MM.1S (cell line): ENCODE results near the gene IL15RA.

Experiments
- CTCF ChIP-seq: fragments of 300-600 bp; sonication (generic); IDR thresholded peaks from 2 replicates; pipeline ENCODE4 v1.5.1; 2016; ENCODE audit warnings: antibody characterized with exemption, low read length, mixed read lengths
- EZH2 ChIP-seq: fragments of 300-600 bp; sonication (generic); optimal IDR thresholded peaks from 2 replicates; pipeline ENCODE3; 2017; ENCODE audit warnings: low read depth, mild to moderate bottlenecking, antibody characterized with exemption, low read length, mixed read lengths
- EZH2phosphoT487 ChIP-seq: fragments of 300-600 bp; sonication (generic); IDR thresholded peaks from 2 replicates; pipeline ENCODE4 v1.6.1; 2018; ENCODE audit warnings: antibody characterized with exemption, low read length

GRCh38 chr10:6005856-6006395, 28.6 kb upstream of the IL15RA start:
- TF ChIP-seq EZH2, result no peak
- TF ChIP-seq CTCF, result no peak
- no peak for TF ChIP-seq EZH2phosphoT487
